NCI-H187 (cell line): ENCODE results near the gene C2CD3.
"Not testable (repeated sequence)": the region's sequence is repeated elsewhere in the genome, so short reads cannot be mapped to it uniquely, and the experiment has no call there.

Experiments used
- DNase-seq, 2 experiments: peaks; one replicate each; lab custom pipeline; 2025; lab: John Stamatoyannopoulos, UW

The C2CD3 gene

GRCh38 chr11:74112877-74113276, 57.9 kb downstream of the C2CD3 start:
- DNase-seq = no peak

DNA sequence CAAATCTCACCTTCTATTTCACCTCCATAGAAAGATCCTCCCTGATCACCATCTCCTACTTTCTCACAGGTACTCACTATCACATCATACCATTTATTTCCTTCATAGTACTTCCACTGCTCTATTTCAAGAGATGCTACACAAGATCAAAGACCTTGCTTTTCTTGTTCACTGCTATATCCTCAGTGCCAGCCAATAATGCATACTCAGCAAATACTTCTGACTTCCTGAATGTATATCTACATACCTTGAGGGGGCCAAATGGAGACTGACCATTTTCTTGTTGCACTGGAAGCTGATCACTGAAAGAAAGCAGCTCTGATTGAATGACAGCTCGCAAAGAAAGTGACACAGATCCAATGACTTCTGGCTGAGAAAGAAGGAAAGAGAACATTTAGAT, 64.7 kb downstream of the C2CD3 start:
- no peak for DNase-seq

- DNase-seq = no peak
These were observed 68.5 kb downstream of the C2CD3 start for GRCh38 chr11:74102321-74102720.

DNA sequence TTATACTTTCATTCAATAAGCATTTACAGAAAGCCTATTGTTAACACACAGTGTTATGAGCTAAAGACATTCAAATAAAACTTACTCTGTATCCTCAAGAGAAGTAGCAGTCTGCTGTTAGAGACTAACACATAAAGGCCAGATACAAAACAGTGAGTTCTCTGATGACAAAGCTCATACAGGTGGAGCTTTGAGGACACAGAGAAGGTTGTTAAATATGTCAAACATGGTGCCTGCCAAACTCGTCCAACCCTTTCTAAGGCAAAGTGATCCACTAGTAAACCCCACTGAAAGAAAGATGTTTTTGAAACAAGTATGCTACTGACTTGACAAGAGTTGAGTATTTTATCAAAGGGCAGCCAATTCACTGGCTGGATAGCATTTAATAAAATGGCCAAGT, 70.1 kb downstream of the C2CD3 start:
- DNase-seq = no peak

DNA sequence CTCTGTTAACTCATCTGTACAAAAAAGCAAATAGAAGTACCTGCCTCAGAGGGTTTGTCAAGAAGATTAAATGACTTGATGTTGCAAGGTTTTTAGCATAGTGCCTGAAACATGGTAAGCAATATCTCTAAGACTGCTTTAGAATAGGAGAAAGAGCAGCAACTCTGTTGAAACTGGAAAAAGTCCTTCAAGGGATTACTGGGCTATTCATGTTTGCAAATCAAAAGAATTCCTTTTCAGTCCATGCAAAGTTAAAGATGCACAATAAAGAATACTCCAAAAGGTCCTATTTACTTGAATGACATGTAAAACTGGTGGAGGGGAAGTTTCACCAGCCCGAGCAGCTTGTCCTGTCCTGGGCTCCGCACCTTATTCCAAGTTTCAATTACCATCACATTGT, 70.6 kb downstream of the C2CD3 start:
- no peak for DNase-seq

DNA sequence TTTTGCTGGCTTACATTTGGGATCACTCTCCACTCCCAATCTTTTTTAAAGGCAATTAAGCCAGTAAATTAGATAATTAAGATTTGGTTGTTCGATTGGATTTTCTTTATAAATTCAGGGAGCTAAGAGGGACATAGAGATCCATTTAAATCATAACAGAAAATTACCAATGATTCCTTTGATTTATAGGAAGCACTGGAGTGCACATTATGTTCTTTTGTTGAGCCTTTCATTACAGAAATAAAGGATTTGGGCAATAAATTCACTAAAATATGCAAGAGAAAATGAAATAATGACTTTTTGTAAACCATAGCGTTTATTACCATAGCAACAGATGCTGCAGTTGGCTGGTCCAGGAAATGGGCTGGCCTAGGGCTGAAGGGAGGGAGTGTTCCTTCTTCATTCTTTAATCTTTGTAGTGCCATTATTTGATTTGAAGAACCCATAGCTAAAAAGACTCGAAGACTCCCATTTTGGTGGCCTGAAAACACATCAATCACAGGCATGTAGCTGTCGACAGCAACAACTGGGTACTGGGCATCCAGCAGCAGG, 73.0 kb downstream of the C2CD3 start:
- no peak for DNase-seq

- DNase-seq = no peak
These were observed 76.4 kb downstream of the C2CD3 start for GRCh38 chr11:74094393-74094792.

DNA sequence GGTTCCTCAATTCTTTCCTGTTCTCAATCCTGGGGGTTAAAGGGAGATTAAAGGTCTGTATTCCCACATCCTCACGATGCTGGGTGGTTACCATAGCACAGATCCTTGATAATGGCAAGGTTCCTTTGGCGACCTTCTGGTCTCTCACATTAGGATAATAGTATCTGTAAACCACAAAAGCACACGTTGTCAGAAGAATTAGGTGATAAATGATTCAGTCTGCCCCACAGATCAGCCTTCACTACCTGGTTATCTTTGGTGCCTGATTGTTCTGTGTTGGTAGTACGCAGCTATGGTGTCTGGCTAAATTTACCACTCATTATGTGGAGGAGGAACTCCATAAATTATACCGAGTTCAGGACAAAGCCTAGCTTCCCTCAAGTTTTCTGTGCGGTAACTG, 78.4 kb downstream of the C2CD3 start:
- DNase-seq = no peak

- DNase-seq = no peak
These were observed 79.3 kb downstream of the C2CD3 start for GRCh38 chr11:74091549-74091948.

DNA sequence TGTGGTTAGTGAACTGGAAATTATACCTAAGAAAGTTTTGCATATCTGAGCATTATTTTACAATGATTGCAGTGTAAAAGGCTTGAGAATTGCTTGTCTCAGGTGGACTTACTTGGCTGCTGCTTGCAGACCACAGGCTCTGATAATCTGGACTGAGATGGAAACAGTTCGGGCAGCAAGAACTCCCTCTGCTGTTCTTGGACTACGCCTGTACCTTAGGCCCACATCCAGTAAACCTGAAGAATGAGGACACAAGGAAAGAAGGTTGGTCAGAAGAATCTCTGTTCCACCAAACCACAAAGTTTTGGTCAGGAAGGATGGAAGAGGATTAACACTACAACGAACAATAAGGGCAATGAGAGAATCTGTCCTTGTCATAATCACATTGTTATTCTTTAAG, 80.1 kb downstream of the C2CD3 start:
- no peak for DNase-seq

DNA sequence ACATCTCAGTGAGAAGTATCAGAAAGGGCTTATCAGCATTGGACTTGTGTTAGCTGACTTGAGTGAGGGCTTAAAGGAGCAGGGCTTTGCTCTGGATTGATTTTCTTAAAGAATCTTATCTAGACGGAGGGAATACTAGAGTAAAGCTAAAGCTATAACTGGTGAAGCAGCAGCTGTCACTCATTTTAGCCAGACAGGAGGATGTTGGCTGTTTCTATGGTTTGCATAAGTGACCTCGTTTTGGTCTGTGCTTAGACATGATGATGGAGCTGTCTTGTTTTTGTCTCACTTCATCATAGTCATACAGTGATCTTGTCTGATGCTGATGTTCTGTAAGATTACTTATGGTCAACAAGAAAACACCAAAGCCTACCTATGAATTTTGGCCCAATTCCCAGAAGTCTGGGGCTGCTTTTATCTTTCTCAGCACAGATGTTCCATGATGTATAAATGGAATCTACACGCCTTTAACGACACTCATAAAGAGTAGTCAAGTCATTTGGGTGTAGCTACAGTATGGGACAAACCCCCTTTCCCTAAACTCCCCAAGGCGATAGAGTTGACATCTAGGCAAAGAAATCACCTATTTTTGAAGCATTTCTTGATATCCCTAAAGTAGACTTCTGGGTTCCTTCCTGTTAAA, 84.4 kb downstream of the C2CD3 start:
- DNase-seq = no peak

- DNase-seq = no peak
These were observed 85.3 kb downstream of the C2CD3 start for GRCh38 chr11:74085542-74085892.

DNA sequence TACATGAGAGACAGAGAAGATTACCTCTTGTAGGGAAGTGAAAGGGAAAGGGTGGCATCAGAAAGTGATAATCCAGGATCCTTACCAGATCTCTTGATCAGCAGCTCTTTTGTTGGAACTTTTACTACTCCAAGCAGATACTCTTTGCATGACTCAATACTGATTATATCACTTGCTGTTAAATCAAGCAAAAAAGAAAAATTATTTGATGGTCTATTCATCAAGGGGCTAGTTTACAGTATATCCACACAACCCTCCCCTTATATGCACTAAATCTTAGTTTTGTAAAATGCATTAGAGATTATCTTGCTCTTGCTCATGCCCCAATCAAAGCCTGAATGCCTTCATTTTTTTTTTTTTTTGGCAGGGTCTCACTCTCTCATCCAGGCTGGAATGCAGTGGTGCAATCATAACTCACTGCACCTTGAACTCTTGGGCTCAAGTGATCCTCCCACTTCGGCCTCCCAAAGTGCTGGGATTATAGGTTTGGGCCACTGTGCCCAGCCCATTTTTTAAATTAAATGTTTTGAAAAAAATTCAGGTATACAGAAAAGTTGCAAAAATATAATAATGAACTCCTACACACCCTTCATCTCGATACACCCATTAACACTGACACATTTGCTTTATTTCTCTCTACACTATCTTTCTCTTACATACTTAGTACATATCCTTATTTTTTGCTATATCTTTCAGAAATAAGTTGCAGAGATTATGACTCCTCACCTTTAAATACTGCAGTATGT, 85.8 kb downstream of the C2CD3 start:
- DNase-seq = no peak

DNA sequence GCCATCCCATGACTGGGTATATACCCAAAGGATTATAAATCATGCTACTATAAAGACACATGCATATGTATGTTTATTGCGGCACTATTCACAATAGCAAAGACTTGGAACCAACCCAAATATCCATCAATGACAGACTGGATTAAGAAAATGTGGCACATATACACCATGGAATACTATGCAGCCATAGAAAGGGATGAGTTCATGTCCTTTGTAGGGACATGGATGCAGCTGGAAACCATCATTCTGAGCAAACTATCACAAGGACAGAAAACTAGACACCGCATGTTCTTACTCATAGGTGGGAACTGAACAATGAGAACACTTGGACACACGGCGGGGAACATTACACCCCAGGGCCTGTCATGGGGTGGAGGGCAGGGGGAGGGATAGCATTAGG, 86.9 kb downstream of the C2CD3 start:
- DNase-seq = not testable (repeated sequence)

DNA sequence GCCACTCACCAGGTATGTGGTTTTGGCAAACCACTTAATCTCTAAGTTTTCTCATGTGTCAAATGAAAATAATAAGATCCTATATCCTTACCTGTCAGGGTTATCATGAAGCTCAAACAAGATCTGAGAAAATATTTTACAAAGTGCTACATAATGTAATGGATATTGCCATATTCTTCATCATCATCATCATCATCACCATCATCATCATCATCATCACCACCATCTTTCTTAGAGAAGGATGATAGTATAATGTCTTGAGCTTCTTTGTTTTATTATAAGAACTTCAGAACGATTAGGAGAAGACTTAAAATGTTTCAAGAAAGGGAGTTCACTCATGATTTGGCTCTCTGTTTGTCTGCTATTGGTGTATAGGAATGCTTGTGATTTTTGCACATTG, 89.4 kb downstream of the C2CD3 start:
- no peak for DNase-seq

- DNase-seq = no peak
These were observed 93.6 kb downstream of the C2CD3 start for GRCh38 chr11:74077193-74077592.

DNA sequence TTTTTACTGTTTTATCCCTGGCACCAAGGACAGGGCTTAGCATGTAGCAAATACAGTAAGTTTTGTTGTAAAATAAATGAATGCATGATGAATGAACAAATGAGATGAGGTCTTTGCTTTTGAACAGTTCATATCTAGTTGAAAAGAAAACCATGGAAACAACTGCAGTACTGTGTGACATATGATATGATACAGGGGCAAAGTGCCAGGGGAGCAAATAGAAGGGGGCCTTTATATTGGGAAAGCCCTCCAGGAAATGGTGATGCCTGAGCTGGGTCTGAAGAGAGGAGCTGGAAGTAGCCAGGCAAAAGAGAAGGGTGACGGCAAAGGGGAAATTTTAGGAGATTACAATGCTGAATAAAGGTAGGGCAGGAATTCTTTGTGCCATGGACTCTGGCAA, 98.1 kb downstream of the C2CD3 start:
- DNase-seq = no peak

- DNase-seq = no peak
These were observed 98.5 kb downstream of the C2CD3 start for GRCh38 chr11:74072286-74072685.

GRCh38 chr11:74070723-74071492, 99.9 kb downstream of the C2CD3 start:
- no peak for DNase-seq

DNA sequence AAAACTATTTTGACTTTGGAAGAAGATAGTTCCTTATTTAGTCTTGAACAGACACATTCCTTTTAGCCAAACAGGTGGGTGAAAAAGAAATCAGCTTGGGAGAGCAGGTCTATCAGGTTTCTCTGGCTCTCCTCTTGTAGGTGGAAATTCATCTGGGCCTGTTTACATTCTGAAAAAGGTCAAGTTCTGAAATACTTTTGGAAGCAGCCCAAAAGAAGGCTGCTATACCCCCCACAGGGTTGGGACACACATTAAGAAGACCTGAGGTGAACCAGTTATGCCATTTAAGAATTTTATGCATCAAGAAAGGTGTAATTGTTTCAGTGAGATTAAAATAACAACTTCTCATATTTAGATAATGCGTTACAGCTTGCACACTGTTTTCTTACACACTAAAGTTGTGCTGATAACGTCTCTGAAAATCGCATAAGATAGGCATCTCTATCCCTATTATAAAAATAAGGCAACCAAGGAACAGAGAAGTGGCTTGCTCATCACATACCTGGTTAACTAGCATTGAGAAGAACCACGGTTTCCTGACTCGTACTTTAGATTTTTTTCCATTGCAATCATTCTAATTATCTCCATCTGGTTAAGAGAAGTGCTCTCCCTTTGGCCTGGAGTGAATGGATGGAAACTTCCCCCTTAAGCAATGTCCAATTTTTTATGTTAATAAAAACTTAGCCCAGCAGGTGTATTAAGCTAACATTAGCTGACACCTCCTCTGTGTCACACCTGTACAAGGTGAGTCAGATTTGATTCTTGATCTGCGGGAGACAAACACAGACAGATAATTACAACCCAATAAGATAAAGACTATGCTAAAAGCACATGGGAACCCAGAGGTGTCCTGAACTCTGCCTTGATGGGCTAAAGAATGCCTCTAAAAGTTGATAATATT, 101.4 kb downstream of the C2CD3 start:
- DNase-seq = no peak

- not testable (repeated sequence) for DNase-seq
These were observed 104.1 kb downstream of the C2CD3 start for GRCh38 chr11:74066663-74067062.

GRCh38 chr11:74065534-74065933, 105.3 kb downstream of the C2CD3 start:
- not testable (repeated sequence) for DNase-seq
